HG03159 (cell line): ENCODE measurements around the gene CIRBP.

Experiments
- ATAC-seq: cut with Tn5 transposase; IDR thresholded peaks from one replicate; pipeline ENCODE4 v1.9.1; 2021; ENCODE audit warnings: mild to moderate bottlenecking, moderate library complexity; ENCODE audit not compliant: unreplicated experiment

CIRBP gene

GRCh38 chr19:1230783-1231489 lies 38.2 kb upstream of the CIRBP start:
- no peak for ATAC-seq

DNA sequence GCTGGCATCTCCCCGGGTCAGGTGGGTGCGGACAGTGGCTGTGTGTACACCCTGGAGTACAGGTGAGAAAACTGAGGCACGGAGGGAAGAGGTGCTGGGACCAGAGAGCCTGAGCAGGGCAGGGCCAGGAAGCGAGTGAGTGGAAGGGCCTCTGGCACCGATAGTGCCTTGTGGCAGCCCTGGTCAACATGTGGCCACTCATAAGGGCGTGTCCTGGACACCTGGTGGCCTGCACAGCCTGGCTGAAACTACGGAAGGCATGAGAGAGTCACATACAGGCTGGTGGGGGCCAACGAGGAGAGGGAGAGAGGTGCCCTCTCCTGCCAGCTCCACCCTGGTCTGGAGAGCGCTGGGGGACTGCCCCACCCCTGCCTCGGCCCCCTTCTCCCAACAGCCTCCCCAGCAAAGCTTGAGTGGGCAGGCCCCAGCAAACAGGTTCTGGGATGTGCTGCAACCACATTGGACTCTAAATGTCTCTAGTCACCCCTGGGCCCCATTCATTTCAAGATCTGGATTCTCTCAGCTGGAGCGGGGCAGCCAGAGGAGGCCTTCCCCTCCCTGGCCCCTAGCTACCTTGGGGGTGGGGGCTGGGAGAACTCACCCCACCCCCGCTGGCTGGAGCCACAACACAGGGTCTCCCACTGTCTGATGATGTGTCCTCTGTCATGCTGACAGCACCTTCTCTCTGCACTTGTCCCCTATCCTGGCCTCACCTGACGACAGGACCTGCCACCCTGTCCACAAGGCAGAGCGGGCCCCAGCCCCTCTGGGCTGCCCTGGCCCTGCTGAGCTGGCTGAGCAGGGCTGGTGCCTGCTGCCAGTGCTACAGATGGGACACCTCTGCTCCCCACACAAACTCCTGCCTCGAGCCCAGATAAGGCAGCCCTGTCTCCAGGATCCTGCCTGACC lies 37.1 kb upstream of the CIRBP start:
- no peak for ATAC-seq

DNA sequence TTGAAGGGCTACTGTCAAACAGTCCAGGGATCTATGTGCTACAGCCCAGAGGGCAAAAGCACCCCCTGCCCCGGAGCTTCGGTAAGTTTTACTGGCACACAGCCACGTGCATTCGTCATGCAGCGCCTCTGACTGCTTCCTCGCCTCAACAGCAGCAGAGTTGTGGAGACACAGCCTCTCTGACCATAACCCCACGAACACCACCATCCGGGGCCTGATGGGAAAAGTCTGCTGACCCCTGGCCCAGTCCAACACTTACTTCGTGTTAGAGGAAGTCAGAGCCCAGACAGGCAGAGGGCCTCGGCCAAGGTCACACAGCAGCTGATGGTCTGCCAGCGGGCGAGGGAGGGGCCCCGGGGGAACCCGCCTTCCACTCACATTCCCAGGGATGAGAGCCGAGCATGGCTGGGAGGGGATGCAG lies 36.5 kb upstream of the CIRBP start:
- ATAC-seq = no peak

GRCh38 chr19:1233115-1233667 lies 35.9 kb upstream of the CIRBP start:
- ATAC-seq = no peak

GRCh38 chr19:1234051-1234954 lies 34.8 kb upstream of the CIRBP start:
- ATAC-seq = no peak

DNA sequence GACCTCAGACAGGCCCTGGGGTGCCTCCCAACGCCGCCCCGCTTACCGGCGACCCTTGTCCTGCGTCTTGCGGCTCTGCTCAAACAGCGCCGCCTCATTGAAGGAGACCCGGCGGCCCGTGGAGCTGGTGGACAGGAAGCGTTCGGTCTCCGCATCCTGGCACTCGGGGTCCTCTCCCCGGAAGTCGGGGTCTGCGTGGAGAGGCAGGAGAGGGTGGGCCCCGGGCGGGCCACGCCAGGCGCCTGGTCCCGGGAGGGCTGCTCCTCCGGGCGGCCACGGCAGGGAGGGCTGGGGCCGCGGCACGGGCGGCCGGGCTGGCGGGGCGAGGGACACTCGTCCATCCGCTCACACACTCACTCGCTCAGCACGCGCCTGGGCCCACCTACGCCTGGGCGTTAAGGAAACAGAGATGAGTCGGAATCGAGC lies 34.2 kb upstream of the CIRBP start:
- no peak for ATAC-seq

GRCh38 chr19:1235625-1236538 lies 33.2 kb upstream of the CIRBP start:
- ATAC-seq = no peak

GRCh38 chr19:1236576-1236975 lies 32.6 kb upstream of the CIRBP start:
- no peak for ATAC-seq

GRCh38 chr19:1237027-1237659 lies 32.0 kb upstream of the CIRBP start:
- ATAC-seq = no peak

DNA sequence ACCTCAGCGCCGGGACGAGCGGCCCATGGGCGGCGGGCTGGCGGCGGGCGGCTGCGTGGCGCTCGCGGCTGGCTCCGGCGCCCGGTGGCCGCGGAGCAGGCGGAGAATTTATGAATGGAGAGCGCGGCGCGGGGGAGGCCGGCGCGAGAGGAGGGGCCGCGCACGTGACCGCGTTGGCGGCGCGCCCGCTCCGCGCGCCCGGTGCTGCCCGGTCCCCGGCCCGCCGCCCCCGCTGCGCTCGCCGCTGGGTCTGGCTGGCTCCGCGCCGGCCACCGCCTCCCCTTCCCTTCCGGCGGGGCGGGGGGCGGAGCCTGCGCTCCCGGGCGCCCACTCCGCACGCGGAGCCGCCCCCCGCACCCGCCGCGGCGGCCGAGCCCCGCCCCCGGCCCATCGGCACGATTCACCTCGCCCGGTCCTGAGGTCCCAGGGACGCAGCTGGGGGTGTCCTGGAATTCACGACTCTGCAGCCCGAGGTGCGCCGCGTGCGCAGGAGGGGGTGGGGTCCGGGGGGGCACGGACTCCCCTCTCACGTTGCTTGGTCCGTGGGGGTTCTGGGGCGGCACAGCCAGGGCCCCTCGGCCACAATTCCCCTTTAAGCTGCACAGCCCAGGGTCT lies 31.3 kb upstream of the CIRBP start, which contains the start of gene CBARP:
Gene CBARP (minus strand): TSS at position 252 of the 615 bp plus-strand sequence. CDS start 1,905 bp downstream, outside the sequence.
- no peak for ATAC-seq

DNA sequence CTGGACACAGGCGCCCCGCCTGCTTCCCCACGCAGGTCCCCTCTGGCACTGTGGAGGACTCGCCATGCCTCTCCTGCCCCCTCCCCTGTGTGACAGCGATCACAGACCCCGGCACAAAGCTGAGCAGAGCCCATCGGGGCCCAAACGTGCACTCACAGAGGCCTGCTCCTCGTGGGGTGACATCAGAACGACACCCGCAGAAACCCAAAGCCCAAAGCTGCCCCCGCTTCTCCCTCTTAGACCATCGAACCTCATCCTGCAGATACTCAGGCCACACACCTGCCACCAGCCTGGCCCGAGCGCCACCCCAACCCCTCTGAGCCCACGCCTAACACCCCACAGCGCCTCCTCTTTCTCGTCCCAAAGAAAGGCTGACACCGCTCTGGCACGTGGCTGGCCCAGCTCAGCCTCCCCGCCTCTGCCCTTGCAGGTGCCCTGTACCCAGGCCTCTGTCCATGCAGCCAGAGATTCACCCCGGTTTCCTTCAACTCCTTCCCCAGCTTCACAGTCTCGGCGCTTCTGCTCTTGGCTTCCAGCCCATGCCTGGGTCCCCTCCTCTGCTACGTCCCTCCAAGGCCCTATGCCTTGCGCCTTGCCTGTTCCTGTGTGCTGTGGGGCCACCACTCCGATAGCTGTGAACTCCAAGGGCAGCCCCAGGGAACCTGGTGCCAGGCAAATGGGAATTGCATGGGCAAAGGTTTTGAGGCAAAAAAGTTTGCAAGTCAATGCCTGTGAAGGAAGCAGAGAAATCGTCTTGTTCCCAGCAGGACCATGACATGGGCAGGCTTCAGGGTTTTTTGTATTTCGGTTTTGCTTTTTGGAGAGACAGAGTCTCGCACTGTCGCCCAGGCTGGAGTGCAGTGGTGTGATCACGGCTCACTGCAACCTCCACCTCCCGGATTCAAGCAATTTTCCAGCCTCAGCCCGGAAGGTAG lies 30.5 kb upstream of the CIRBP start:
- ATAC-seq = no peak

- ATAC-seq = no peak
Measured at GRCh38 chr19:1239420-1239795, 29.7 kb upstream of the CIRBP start.

GRCh38 chr19:1239796-1240737 lies 29.1 kb upstream of the CIRBP start:
- no peak for ATAC-seq

GRCh38 chr19:1240925-1241324 lies 28.2 kb upstream of the CIRBP start:
- ATAC-seq = no peak

GRCh38 chr19:1241417-1242095 lies 27.6 kb upstream of the CIRBP start, which contains the start of gene ATP5F1D:
Gene ATP5F1D (plus strand): TSS chr19:1241751. CDS start chr19:1241851, 100 bp downstream.
- peak; percentile 43 for ATAC-seq
